ENCODE results near the gene RALGDS. TPM values are rescaled to one million over a fixed set of nuclear protein-coding genes. Genes with fewer than 3 reads are reported as not detected.

Gene RALGDS
- total RNA-seq, 1 experiment from 2014 or later: 22.9 TPM

GRCh38 chr9:133153227-133154096, 32.4 kb upstream of the RALGDS start:
- ATAC-seq: no peak
- Mint-ChIP-seq H3K36me3 (peaks cover 9% of the 10 kb centered on the region), H3K9me3 (no peaks in the 10 kb centered on the region), H3K4me1 (peaks cover under 1% of the 10 kb centered on the region; the same call in 1 of the 2 replicates), H3K27ac (no peak overlapping the region), H3K27me3 (ENCODE audit: low read depth) (no peaks in the 10 kb centered on the region; the same call in 1 of the 2 replicates), H3K4me3 (no peak overlapping the region)
- CTCF ChIA-PET: interaction anchor here (0.9 to 2.9 kb wide), 4 partner anchors 9 to 85 kb away, joined by 3 to 9 read pairs (median 6); partner anchors contain the start of gene GBGT1
- no peak for DNase-seq (ENCODE audit: low spot score)
- POLR2A ChIA-PET: interaction anchor here (0.6 kb wide), 1 partner anchor 359 kb away, joined by 3 read pairs; no protein-coding TSS in a partner anchor
- TF ChIP-seq ZNF281 (CRISPR knock-in tag; IDR thresholded peaks at IDR 0.05) (no peak), MLX (CRISPR knock-in tag; IDR thresholded peaks at IDR 0.05) (no peak), AFF4 (CRISPR knock-in tag; IDR thresholded peaks at IDR 0.05; ENCODE audit: borderline replicate concordance) (no peak), USF2 (CRISPR knock-in tag; IDR thresholded peaks at IDR 0.05) (no peak), ARID4B (CRISPR knock-in tag; IDR thresholded peaks at IDR 0.05; ENCODE audit: borderline replicate concordance) (no peak), ZNF219 (CRISPR knock-in tag; IDR thresholded peaks at IDR 0.05; ENCODE audit: borderline replicate concordance) (no peak), NFYB (CRISPR knock-in tag; conservative IDR thresholded peaks at IDR 0.05; ENCODE audit: low read depth) (no peak), E2F5 (CRISPR knock-in tag; IDR thresholded peaks at IDR 0.05) (no peak), ESRRA (CRISPR knock-in tag; IDR thresholded peaks at IDR 0.05; ENCODE audit: borderline replicate concordance) (no peak), JUN (CRISPR knock-in tag; IDR thresholded peaks at IDR 0.05) (no peak), ZNF423 (CRISPR knock-in tag; IDR thresholded peaks at IDR 0.05) (no peak), OVOL2 (CRISPR knock-in tag; IDR thresholded peaks at IDR 0.05; ENCODE audit: borderline replicate concordance) (no peak), E2F4 (CRISPR knock-in tag; IDR thresholded peaks at IDR 0.05; ENCODE audit: borderline replicate concordance, low read depth) (no peak), ZNF512 (CRISPR knock-in tag; IDR thresholded peaks at IDR 0.05; ENCODE audit: borderline replicate concordance) (no peak), ATF3 (CRISPR knock-in tag; conservative IDR thresholded peaks at IDR 0.05) (no peak), CREM (CRISPR knock-in tag; IDR thresholded peaks at IDR 0.05) (no peak), TCF7 (CRISPR knock-in tag; IDR thresholded peaks at IDR 0.05; ENCODE audit: low read depth) (no peak)

All from WTC11 (cell line).